Measurements from ENCODE around the gene ODAD2. TPM values are rescaled to one million over a fixed set of nuclear protein-coding genes. Genes with fewer than 3 reads are reported as not detected.

ODAD2 gene
- total and polyA plus RNA-seq, 2 donors (not counting 3 experiments of a cell fraction or from before 2014, with no cell fraction given), result 1.1 to 4.4 TPM

DNA sequence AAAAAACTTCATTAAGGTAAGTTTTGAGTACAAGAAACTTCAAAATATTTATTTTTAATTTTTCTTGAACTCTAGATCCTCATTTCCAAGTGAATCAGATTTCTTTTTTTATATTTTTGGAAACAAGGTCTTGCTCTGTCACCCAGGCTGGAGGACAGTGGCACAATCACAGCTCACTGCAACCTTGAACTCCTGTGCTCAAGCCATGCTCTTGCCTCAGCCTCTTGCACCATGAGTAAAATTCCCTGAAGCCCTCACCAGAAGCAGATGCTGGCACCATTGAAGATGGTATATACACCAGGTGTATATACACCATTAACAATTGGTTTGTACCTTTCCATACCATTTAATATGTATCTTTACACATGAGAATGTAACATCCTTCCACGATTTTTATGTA is 45.1 kb upstream of the ODAD2 start:
- Histone ChIP-seq H3K4me1 (ENCODE audit: control insufficient read depth, extremely low read depth, insufficient read depth, low read length) (no peaks in the 10 kb centered on the region), H3K79me2 (ENCODE audit: control insufficient read depth, insufficient read depth, low read length) (no peaks in the 10 kb centered on the region), H4K20me1 (replicated peaks; ENCODE audit: control insufficient read depth, extremely low read depth, insufficient read depth, low read length) (no peaks in the 10 kb centered on the region), H3K27me3 (ENCODE audit: control insufficient read depth in 2 of 2, insufficient read depth in 2 of 2, low read length in 2 of 2) (no peaks in the 10 kb centered on the region), H3K9ac (replicated peaks; ENCODE audit: extremely low read depth, insufficient read depth, low read length) (no peak overlapping the region), H3K36me3 (ENCODE audit: control insufficient read depth in 2 of 2, extremely low read depth in 1 of 2, insufficient read depth in 2 of 2, low read length in 2 of 2) (no peaks in the 10 kb centered on the region), H3K27ac (ENCODE audit: insufficient read depth, low read depth, low read length) (no peak overlapping the region), H3K9me3 (replicated peaks; ENCODE audit: control insufficient read depth, insufficient read depth, low read length) (no peaks in the 10 kb centered on the region), H3K4me3 (replicated peaks in 1 of 3; ENCODE audit: insufficient read depth in 1 of 3, low read depth in 1 of 3, low read length in 3 of 3) (no peak overlapping the region), H3K9me1 (replicated peaks; ENCODE audit: control insufficient read depth, extremely low read depth, insufficient read depth, low read length) (no peaks in the 10 kb centered on the region), H3K4me2 (ENCODE audit: insufficient read depth, low read length) (no peak overlapping the region), H2AFZ (ENCODE audit: low read depth, low read length) (no peak overlapping the region)
- BruUV-seq (replicated peaks), result no TSS peak
- dilution Hi-C loops (cut with MboI; ENCODE audit: extremely low pct_ligation_motif_present, low sequenced_read_pairs), result no loop called here
- FAIRE-seq (no peak), DNase-seq (ENCODE audit: low read depth, low spot score) (no peak)
- ChIA-PET POLR2A (no interaction called here), CTCF (no interaction called here)
- intact Hi-C loops (cut with micrococcal nuclease), result no loop called here
- TF ChIP-seq JUN (IDR thresholded peaks at IDR 0.05; ENCODE audit: borderline replicate concordance, insufficient read depth, insufficient read length, low read depth) (no peak), EZH2 (IDR thresholded peaks at IDR 0.05; ENCODE audit: borderline replicate concordance, low read depth, low read length, severe bottlenecking) (no peak)

GRCh38 chr10:28036587-28036986 is 37.7 kb upstream of the ODAD2 start:
- Histone ChIP-seq H3K4me2 (ENCODE audit: insufficient read depth, low read length) (no peak overlapping the region), H4K20me1 (replicated peaks; ENCODE audit: control insufficient read depth, extremely low read depth, insufficient read depth, low read length) (no peaks in the 10 kb centered on the region), H3K9ac (replicated peaks; ENCODE audit: extremely low read depth, insufficient read depth, low read length) (no peak overlapping the region), H3K27me3 (ENCODE audit: control insufficient read depth in 2 of 2, insufficient read depth in 2 of 2, low read length in 2 of 2) (no peaks in the 10 kb centered on the region), H3K36me3 (ENCODE audit: control insufficient read depth in 2 of 2, extremely low read depth in 1 of 2, insufficient read depth in 2 of 2, low read length in 2 of 2) (no peaks in the 10 kb centered on the region), H3K4me3 (replicated peaks in 1 of 3; ENCODE audit: insufficient read depth in 1 of 3, low read depth in 1 of 3, low read length in 3 of 3) (no peak overlapping the region), H3K79me2 (ENCODE audit: control insufficient read depth, insufficient read depth, low read length) (no peaks in the 10 kb centered on the region), H3K9me1 (replicated peaks; ENCODE audit: control insufficient read depth, extremely low read depth, insufficient read depth, low read length) (no peaks in the 10 kb centered on the region), H3K9me3 (replicated peaks; ENCODE audit: control insufficient read depth, insufficient read depth, low read length) (no peaks in the 10 kb centered on the region), H2AFZ (ENCODE audit: low read depth, low read length) (no peak overlapping the region), H3K4me1 (ENCODE audit: control insufficient read depth, extremely low read depth, insufficient read depth, low read length) (no peaks in the 10 kb centered on the region), H3K27ac (ENCODE audit: insufficient read depth, low read depth, low read length) (no peak overlapping the region)
- BruUV-seq (replicated peaks), result no TSS peak
- no peak for FAIRE-seq
- POLR2A ChIA-PET, result no interaction called here
- DNase-seq (ENCODE audit: low read depth, low spot score), result no peak
- TF ChIP-seq FOS (IDR thresholded peaks at IDR 0.05; ENCODE audit: borderline replicate concordance, insufficient read depth, low read length) (no peak), POLR2A (IDR thresholded peaks at IDR 0.05; ENCODE audit: low read depth, low read length) (no peak), GATA2 (IDR thresholded peaks at IDR 0.05; ENCODE audit: insufficient read depth, insufficient read length, low read depth, low read length) (no peak), POLR2AphosphoS5 (IDR thresholded peaks at IDR 0.05; ENCODE audit: insufficient read depth, low read depth, low read length) (no peak), JUN (IDR thresholded peaks at IDR 0.05; ENCODE audit: borderline replicate concordance, insufficient read depth, insufficient read length, low read depth) (no peak), MYC (IDR thresholded peaks at IDR 0.05; ENCODE audit: low read depth, low read length) (no peak), EZH2 (IDR thresholded peaks at IDR 0.05; ENCODE audit: borderline replicate concordance, low read depth, low read length, severe bottlenecking) (no peak)
- TF ChIP-seq, protein P1, sequence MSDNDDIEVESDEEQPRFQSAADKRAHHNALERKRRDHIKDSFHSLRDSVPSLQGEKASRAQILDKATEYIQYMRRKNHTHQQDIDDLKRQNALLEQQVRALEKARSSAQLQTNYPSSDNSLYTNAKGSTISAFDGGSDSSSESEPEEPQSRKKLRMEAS (IDR thresholded peaks at IDR 0.05; ENCODE audit: insufficient read depth, insufficient read length), result no peak
- TF ChIP-seq, protein P2, sequence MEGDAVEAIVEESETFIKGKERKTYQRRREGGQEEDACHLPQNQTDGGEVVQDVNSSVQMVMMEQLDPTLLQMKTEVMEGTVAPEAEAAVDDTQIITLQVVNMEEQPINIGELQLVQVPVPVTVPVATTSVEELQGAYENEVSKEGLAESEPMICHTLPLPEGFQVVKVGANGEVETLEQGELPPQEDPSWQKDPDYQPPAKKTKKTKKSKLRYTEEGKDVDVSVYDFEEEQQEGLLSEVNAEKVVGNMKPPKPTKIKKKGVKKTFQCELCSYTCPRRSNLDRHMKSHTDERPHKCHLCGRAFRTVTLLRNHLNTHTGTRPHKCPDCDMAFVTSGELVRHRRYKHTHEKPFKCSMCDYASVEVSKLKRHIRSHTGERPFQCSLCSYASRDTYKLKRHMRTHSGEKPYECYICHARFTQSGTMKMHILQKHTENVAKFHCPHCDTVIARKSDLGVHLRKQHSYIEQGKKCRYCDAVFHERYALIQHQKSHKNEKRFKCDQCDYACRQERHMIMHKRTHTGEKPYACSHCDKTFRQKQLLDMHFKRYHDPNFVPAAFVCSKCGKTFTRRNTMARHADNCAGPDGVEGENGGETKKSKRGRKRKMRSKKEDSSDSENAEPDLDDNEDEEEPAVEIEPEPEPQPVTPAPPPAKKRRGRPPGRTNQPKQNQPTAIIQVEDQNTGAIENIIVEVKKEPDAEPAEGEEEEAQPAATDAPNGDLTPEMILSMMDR (IDR thresholded peaks at IDR 0.05; ENCODE audit: extremely low read depth in 1 of 2, insufficient read depth in 1 of 2, low read depth in 1 of 2, low read length in 2 of 2), result no peak
- dilution Hi-C loops (cut with MboI; ENCODE audit: extremely low pct_ligation_motif_present, low sequenced_read_pairs), result no loop called here
- CTCF ChIA-PET, result no interaction called here
- intact Hi-C loops (cut with micrococcal nuclease), result no loop called here
